HL-60 (cell line): ENCODE results near the gene APOBEC3H.
A peak's percentile ranks its signal among the peaks of the same experiment; 100 is the strongest.

ENCODE experiments used
- DNase-seq, 2 experiments: peaks; one replicate each; pipeline ENCODE4 v3.0.0-alpha.2; 2010 to 2020; ENCODE audit warnings: low read depth in 1 of 2, low spot score in 1 of 2
- H3K27ac ChIP-seq: fragments of 250-450 bp; sonication (Bioruptor Pico); replicated peaks from 2 replicates; pipeline ENCODE4 v1.5.1; 2020; ENCODE audit warnings: mild to moderate bottlenecking, moderate library complexity
- H3K27me3 ChIP-seq: fragments of 250-450 bp; sonication (Bioruptor Pico); 2 replicates; pipeline ENCODE4 v1.5.1; 2021; ENCODE audit warnings: mild to moderate bottlenecking, moderate library complexity; ENCODE audit not compliant: insufficient read depth, poor library complexity, severe bottlenecking
- H3K4me3 ChIP-seq: replicated peaks from 2 replicates; pipeline ENCODE4 v1.5.1; 2011; ENCODE audit warnings: mild to moderate bottlenecking, control low read depth, low read length; ENCODE audit not compliant: insufficient read depth
- CTCF ChIP-seq: IDR thresholded peaks from one replicate; pipeline ENCODE4 v1.5.1; 2011; ENCODE audit warnings: low read length, control low read depth, inconsistent platforms; ENCODE audit not compliant: insufficient read depth
- GABPA ChIP-seq: IDR thresholded peaks from 2 replicates; pipeline ENCODE4 v1.6.1; 2012; ENCODE audit warnings: low read depth
- POLR2AphosphoS5 ChIP-seq: IDR thresholded peaks from 2 replicates; pipeline ENCODE4 v1.6.1; 2012; ENCODE audit warnings: low read depth
- REST ChIP-seq: IDR thresholded peaks from 2 replicates; pipeline ENCODE4 v1.6.1; 2012; ENCODE audit warnings: low read depth; ENCODE audit not compliant: insufficient replicate concordance
- SPI1 ChIP-seq: IDR thresholded peaks from 2 replicates; pipeline ENCODE4 v1.6.1; 2012; ENCODE audit warnings: low read depth, mild to moderate bottlenecking, borderline replicate concordance

APOBEC3H gene

GRCh38 chr22:39109361-39109760, 12.3 kb downstream of the APOBEC3H start:
- Histone ChIP-seq H3K27me3 (no peaks in the 10 kb centered on the region), H3K4me3 (no peak overlapping the region), H3K27ac (no peak overlapping the region)
- no peak for DNase-seq
- no peak for TF ChIP-seq CTCF
- TF ChIP-seq POLR2AphosphoS5, result no peak
- TF ChIP-seq REST, result no peak
- no peak for TF ChIP-seq SPI1
- TF ChIP-seq GABPA, result no peak

GRCh38 chr22:39110631-39111561, 13.9 kb downstream of the APOBEC3H start:
- peak in 1 of 2 experiments; percentile 42 for DNase-seq

More at GRCh38 chr22:39110631-39111561, 13.9 kb downstream of the APOBEC3H start:
- Histone ChIP-seq H3K27me3 (peaks cover 3% of the 10 kb centered on the region), H3K4me3 (no peak overlapping the region), H3K27ac (no peak overlapping the region)
- no peak for TF ChIP-seq POLR2AphosphoS5
- no peak for TF ChIP-seq REST
- TF ChIP-seq SPI1, result no peak
- no peak for TF ChIP-seq CTCF
- TF ChIP-seq GABPA, result no peak
